Muscle layer of duodenum (tissue), 2 donors: Measurements from ENCODE around the gene PPP1R26.

Experiments used
- H3K27ac ChIP-seq: one replicate; pipeline ENCODE4 v1.7.0; 2013; ENCODE audit warnings: mild to moderate bottlenecking, low read length
- H3K27me3 ChIP-seq: one replicate; pipeline ENCODE4 v1.7.0; 2013; ENCODE audit warnings: low read depth, mild to moderate bottlenecking, control low read depth, low read length
- H3K36me3 ChIP-seq, 2 donors: one replicate each; pipeline ENCODE4 v1.7.0; 2013; ENCODE audit warnings: low read length in 2 of 2, control low read depth in 1 of 2, mild to moderate bottlenecking in 1 of 2; ENCODE audit not compliant: insufficient read depth in 2 of 2, control insufficient read depth in 1 of 2
- H3K4me1 ChIP-seq, 2 donors: one replicate each; pipeline ENCODE4 v1.7.0; 2013; ENCODE audit warnings: low read length in 2 of 2, mild to moderate bottlenecking in 2 of 2, control low read depth in 1 of 2, moderate library complexity in 1 of 2; ENCODE audit not compliant: insufficient read depth in 2 of 2, control insufficient read depth in 1 of 2
- H3K4me3 ChIP-seq, 2 donors: one replicate each; pipeline ENCODE4 v1.7.0; 2013; ENCODE audit warnings: low read length in 2 of 2, low read depth in 1 of 2, mild to moderate bottlenecking in 1 of 2
- H3K9me3 ChIP-seq, 2 donors: one replicate each; pipeline ENCODE4 v1.7.0; 2013; ENCODE audit warnings: low read length in 2 of 2, control low read depth in 1 of 2, mild to moderate bottlenecking in 1 of 2; ENCODE audit not compliant: control insufficient read depth in 1 of 2
- donor health status: healthy.

Gene PPP1R26

DNA sequence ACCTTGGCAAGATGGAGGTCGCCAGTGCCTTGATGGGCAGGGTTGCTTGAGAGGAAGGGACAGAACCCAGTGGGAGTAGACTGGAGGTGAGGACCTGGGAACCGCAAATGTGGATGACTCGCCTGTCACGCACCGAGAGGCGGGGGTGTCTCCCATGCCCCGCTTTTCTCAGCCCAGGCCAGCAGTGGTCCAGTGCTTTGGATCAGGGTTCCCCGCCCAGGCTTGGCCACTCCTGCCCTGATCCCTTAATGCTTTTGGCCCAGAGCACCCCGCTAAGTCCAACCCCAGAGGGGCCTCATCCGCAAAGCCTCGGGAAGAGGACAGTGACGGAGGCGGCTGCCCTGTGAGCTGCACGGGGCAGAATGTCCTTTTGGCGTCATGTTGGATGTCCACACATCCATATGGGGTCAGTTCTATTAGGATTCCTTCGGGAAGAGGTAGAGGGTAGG is 23.3 kb downstream of the PPP1R26 start:
- Histone ChIP-seq H3K27ac (no peak overlapping the region), H3K27me3 (no peaks in the 10 kb centered on the region), H3K36me3 (peaks cover 9 to 28% of the 10 kb centered on the region in 2 donors), H3K4me3 (no peak overlapping the region), H3K4me1 (peaks cover 6 to 27% of the 10 kb centered on the region in 2 donors), H3K9me3 (no peaks in the 10 kb centered on the region)

DNA sequence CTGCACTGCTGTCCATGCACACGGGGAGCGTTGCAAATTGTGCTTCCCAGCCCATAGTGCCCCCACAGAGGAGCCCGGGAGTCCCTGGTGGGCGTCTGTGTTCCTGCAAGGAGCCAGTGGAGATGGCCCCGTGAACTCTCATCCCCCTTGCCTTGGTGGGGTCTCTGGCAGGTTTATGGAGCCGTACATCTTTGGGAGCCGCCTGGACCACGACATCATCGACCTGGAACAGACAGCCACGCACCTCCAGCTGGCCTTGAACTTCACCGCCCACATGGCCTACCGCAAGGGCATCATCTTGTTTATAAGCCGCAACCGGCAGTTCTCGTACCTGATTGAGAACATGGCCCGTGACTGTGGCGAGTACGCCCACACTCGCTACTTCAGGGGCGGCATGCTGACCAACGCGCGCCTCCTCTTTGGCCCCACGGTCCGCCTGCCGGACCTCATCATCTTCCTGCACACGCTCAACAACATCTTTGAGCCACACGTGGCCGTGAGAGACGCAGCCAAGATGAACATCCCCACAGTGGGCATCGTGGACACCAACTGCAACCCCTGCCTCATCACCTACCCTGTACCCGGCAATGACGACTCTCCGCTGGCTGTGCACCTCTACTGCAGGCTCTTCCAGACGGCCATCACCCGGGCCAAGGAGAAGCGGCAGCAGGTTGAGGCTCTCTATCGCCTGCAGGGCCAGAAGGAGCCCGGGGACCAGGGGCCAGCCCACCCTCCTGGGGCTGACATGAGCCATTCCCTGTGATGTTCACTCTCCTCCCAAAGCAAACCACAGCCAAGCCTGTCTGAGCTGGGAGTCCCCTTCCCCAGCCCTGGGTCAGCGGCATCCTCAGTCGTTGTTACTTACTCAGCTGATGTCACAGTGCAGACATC is 24.0 kb downstream of the PPP1R26 start:
- no peak overlapping the region for H3K27ac ChIP-seq
- no peaks in the 10 kb centered on the region for H3K9me3 ChIP-seq
- H3K36me3 ChIP-seq = peaks cover 9 to 28% of the 10 kb centered on the region in 2 donors
- H3K27me3 ChIP-seq = no peaks in the 10 kb centered on the region
- H3K4me1 ChIP-seq = peaks cover 6 to 27% of the 10 kb centered on the region in 2 donors
- no peak overlapping the region for H3K4me3 ChIP-seq

DNA sequence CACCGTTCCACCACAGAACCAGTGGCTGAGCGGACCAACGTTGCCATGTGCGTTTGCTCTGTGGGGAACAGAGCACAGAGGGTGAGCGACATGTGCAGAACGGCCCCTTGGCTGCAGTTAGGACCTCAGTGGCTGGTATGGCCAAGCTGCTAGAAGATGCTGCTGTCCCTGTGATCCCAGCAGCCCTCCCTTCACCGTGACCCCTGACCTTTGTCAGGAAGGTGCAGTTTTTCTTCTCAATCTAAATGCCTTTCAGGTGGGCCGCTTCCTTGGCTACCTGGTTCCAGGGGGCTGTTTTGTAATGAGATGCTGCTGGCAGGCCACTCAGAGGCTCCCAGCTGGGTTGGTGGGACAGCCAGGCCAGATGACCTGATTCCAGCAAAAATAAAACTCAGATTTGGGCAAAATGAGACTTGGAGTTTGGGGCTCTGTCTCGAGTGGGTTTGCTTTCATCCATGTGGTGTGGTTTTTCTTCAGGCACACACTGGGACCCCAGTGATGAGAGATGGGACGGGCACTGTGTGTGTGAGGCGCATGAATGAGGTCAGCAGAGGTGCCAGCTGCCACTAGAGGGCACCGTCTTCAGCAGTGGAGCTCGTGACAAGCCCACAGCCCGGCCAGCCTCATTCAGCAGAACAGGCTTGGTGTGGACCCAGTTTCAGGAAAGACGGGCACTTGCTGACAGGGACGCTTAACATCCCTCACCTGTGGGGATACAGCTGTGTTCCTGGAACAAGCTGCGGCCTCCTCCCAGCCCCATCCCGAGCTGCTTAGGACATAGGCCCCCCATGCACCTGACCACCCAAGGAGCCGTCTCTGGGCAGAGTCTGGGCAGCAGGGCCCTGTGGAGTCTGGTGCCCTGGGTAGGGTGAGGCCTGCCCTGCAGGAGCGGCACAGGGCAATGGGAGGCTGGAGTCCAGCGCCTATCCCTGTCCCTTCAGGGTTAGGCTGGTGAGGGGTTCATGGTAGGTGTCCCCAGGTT is 25.0 kb downstream of the PPP1R26 start:
- Histone ChIP-seq H3K27ac (no peak overlapping the region), H3K9me3 (peaks cover 0 to 4% of the 10 kb centered on the region in 2 donors), H3K27me3 (no peaks in the 10 kb centered on the region), H3K36me3 (peaks cover 9 to 28% of the 10 kb centered on the region in 2 donors), H3K4me1 (peaks cover 6 to 21% of the 10 kb centered on the region in 2 donors), H3K4me3 (no peak overlapping the region)

DNA sequence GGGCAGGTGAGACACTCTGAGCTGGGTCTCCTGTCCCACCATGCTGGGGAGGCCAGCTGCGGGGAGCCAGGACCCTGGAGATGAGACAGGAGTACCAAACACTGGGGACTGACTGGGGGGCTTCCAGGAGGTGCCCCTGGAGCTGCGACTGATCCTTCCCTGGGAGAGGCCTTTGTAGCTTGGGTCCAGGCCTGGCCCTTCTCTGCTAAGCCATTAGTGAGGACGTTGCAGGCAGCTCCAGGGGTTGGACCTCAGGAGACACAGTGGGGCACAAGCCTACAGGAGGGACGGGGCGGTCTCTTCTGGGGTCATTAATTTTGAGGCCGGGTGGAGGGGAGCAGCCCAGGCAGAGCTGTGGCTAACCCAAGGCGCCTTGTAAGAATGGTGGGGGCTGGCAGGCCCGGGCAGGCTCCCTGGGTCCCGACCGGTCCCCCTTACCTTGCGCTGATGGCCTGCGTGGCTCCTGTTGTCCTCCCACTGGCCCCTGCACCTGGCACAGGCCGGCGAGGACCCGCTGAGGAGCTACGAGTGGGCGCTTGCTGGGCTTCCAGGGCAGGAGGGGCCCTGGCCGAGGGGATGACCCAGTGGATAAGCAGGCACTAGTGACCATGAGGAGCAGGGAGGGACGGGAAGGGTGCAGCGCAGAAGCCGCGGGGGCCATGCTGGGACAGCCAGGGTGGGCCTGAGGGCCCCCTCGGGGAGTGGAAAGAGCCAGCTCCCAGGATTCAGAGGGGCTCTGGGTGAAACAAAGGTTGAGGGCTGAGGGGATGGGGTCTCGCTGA is 26.0 kb downstream of the PPP1R26 start:
- Histone ChIP-seq H3K27me3 (no peaks in the 10 kb centered on the region), H3K36me3 (peaks cover 9 to 28% of the 10 kb centered on the region in 2 donors), H3K27ac (no peak overlapping the region), H3K4me3 (no peak overlapping the region), H3K9me3 (peaks cover 0 to 4% of the 10 kb centered on the region in 2 donors), H3K4me1 (peaks cover 6 to 20% of the 10 kb centered on the region in 2 donors)

DNA sequence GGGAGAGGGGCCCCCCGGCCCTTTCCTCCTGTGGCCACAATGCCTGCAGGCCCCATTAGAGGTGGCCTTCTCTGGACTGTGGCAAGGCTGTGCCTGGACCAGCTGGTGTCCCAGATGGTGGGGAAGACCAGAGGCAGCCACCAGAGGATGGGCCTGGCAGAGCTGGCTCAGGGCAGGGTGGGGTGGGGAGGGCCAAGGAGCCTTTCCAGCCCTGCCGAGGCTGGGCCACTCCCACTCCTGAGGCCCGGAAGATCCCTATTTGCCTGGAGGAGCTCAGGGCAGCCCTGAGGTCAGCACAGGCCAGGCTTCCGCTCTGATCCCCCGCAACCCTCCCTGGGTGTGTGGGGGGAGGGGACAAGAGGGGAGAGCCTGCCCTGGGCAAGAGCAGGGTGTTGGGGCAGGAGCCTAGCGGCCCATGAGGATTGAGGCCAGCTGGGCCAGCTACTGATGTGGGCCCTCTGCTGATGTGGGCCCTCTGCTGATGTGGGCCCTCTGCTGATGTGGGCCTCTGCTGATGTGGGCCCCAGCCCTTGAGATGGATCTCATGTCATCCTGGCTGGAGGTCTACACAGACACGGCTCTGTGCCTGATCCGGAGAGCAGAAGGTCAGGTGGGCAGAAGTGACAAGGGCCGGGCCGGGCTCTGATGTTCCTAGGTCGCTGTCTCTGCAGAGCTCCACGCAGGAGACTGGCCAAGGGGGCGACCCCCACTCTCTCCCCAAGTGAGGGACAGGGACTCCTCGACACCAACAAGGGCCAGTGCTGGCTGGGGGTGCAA is 26.9 kb downstream of the PPP1R26 start:
- Histone ChIP-seq H3K27me3 (no peaks in the 10 kb centered on the region), H3K4me3 (no peak overlapping the region), H3K4me1 (peaks cover 6 to 16% of the 10 kb centered on the region in 2 donors), H3K36me3 (peaks cover 9 to 28% of the 10 kb centered on the region in 2 donors), H3K27ac (no peak overlapping the region), H3K9me3 (peaks cover 0 to 4% of the 10 kb centered on the region in 2 donors)

DNA sequence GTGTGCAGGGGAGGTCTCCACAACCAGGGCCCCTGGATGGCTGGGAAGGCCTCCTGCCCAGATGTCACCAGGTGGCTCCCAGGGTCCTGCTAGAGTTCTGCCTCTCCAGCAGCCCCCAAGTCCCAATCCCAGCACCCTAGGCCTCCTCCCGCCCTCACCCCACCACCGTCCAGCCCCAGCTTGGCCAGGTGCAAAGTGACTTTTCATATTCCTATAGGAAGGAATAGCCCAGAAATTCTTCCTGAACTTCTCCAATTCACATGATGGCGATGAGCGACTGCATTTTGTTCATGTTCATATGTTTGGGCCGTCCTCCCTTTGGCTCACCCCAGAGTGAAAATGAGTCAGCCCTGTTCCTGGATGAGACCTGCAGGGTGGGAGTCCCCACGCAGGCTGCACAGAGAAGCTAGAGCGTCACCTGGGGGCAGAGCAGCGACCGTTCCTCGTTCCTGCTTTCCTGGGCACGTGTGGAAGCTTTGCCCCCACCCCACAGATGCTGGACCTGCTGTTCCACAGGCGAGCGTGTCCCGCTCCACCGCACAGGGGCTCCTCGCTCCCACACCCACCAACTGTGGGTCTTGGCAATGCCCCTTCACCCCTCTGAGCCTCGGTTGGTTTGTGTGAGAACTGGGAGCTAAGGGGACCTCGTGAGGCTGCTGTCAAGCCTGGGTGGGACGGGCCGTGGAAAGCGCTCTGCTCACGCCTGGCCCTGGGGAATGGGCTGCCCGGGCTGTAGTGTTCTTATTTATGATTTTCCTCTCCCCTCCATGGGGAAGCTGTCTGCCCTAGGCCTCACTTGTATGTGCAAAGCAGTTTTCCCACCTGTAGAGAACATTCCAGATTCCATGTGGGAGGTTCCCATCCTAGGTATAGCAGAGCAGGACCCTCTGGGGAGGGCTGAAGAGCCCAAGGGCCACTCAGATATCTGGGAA is 27.8 kb downstream of the PPP1R26 start:
- no peak overlapping the region for H3K4me3 ChIP-seq
- H3K36me3 ChIP-seq = peaks cover 9 to 28% of the 10 kb centered on the region in 2 donors
- H3K27ac ChIP-seq = no peak overlapping the region
- H3K9me3 ChIP-seq = peaks cover 0 to 4% of the 10 kb centered on the region in 2 donors
- H3K4me1 ChIP-seq = peaks cover 0 to 8% of the 10 kb centered on the region in 2 donors
- no peaks in the 10 kb centered on the region for H3K27me3 ChIP-seq

DNA sequence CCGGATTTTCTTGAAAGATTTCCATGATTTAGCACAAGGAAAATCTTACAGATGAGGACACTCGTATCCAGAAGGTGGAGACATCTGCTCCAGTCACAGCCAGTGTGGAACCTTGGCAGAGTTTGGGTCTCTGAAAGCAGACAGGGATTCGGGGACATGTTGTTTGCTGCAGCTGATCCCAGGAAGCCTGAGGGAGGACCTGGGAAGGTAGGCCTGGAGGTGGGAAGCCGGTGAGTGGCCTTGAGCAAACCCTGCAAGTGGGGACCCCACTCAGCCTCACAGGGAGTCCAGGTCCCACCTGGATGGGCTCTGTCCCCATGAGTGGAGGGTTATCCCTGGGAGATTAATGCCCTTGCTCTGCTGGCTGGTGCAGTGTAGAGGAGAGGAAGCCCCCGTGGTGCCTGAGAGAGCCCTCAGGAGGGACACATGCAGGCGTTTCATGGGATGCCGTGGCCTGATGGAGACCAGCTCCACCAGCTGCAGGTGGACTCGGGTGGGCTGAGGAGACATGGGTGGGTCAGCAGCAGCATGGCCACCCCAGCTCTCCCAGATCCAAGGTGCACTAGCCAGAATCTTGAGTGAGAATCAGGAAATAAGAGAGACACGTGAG is 28.7 kb downstream of the PPP1R26 start:
- Histone ChIP-seq H3K27me3 (no peaks in the 10 kb centered on the region), H3K4me1 (peaks cover 0 to 4% of the 10 kb centered on the region in 2 donors), H3K9me3 (peaks cover 0 to 4% of the 10 kb centered on the region in 2 donors), H3K4me3 (no peak overlapping the region), H3K36me3 (peaks cover 6 to 19% of the 10 kb centered on the region in 2 donors), H3K27ac (no peak overlapping the region)

DNA sequence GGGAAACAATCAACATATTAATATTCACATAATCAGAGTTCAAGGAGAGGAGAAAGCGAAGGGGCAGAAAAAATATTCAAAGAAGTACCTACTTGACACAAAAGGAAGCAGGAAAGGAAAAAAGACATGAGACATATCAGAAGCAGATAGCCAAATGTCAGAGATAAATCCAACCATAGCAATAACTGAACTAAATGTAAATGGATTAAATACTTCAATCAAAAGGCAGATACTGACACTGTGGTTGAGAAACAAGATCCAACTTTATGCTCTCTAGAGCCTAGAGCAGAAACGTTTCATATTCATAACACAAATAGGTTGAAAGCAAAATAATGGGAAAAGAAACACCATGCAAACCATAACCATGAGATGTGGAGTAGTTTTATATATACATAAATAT is 29.9 kb downstream of the PPP1R26 start:
- peaks cover 0 to 4% of the 10 kb centered on the region in 2 donors for H3K4me1 ChIP-seq
- no peaks in the 10 kb centered on the region for H3K27me3 ChIP-seq
- H3K9me3 ChIP-seq = peaks cover 0 to 4% of the 10 kb centered on the region in 2 donors
- H3K27ac ChIP-seq = no peak overlapping the region
- H3K36me3 ChIP-seq = peaks cover 1 to 8% of the 10 kb centered on the region in 2 donors
- no peak overlapping the region for H3K4me3 ChIP-seq

DNA sequence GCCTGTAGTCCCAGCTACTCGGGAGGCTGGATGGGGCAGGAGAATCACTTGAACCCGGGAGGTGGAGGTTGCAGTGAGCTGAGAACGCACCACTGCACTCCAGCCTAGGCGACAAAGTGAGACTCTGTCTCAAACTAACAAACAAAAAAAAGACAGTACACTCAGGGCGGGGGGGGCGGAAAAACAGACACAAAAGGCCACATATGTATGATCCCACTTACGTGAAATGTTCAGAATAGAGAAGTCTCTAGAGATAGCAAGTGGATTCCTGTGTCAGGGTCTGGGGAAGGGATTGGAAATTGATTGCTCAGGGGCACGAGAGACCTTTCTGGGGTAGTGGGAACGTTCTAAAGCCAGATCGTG is 32.6 kb downstream of the PPP1R26 start:
- Histone ChIP-seq H3K4me1 (no peaks in the 10 kb centered on the region), H3K27ac (no peak overlapping the region)

More for the DNA sequence above, 32.6 kb downstream of the PPP1R26 start:
- Histone ChIP-seq H3K36me3 (no peaks in the 10 kb centered on the region), H3K27me3 (no peaks in the 10 kb centered on the region), H3K9me3 (peaks cover 0 to 4% of the 10 kb centered on the region in 2 donors), H3K4me3 (no peak overlapping the region)
